Mucosa of stomach (tissue), 1 donor: ENCODE measurements around the gene SERTAD2.

Experiments used
- H3K27me3 ChIP-seq: one replicate; pipeline ENCODE4 v1.7.0; 2013; ENCODE audit warnings: mild to moderate bottlenecking, low read length; ENCODE audit not compliant: control insufficient read depth, insufficient read depth
- H3K36me3 ChIP-seq: one replicate; pipeline ENCODE4 v1.7.0; 2013; ENCODE audit warnings: low read length; ENCODE audit not compliant: control insufficient read depth, insufficient read depth
- H3K4me1 ChIP-seq: one replicate; pipeline ENCODE4 v1.7.0; 2013; ENCODE audit warnings: mild to moderate bottlenecking, low read length; ENCODE audit not compliant: control insufficient read depth, insufficient read depth
- H3K4me3 ChIP-seq: one replicate; pipeline ENCODE4 v1.7.0; 2013; ENCODE audit warnings: low read length
- H3K9ac ChIP-seq: one replicate; pipeline ENCODE4 v1.7.0; 2013; ENCODE audit warnings: mild to moderate bottlenecking, low read length, moderate library complexity
- H3K9me3 ChIP-seq: one replicate; pipeline ENCODE4 v1.7.0; 2013; ENCODE audit warnings: mild to moderate bottlenecking, low read length, moderate library complexity; ENCODE audit not compliant: control insufficient read depth
- donor health status: Pancreatic carcinoma.

The SERTAD2 gene

GRCh38 chr2:64653109-64654062 is at the start of gene SERTAD2:
TSS of gene SERTAD2 (minus strand) at chr2:64653913. CDS start at chr2:64636871, 17,042 bp downstream.
- Histone ChIP-seq H3K9me3 (no peaks in the 10 kb centered on the region), H3K27me3 (no peaks in the 10 kb centered on the region), H3K9ac (peak within 1 kb of the TSS; percentile 91), H3K36me3 (no peaks in the 10 kb centered on the region), H3K4me1 (peaks cover 42% of the 10 kb centered on the region), H3K4me3 (peak within 1 kb of the TSS; percentile 72)

- no peak overlapping the region for H3K4me3 ChIP-seq
- no peak overlapping the region for H3K9ac ChIP-seq
- no peaks in the 10 kb centered on the region for H3K9me3 ChIP-seq
- H3K36me3 ChIP-seq, result no peaks in the 10 kb centered on the region
- no peaks in the 10 kb centered on the region for H3K4me1 ChIP-seq
- H3K27me3 ChIP-seq, result no peaks in the 10 kb centered on the region
These were observed 46.6 kb upstream of the SERTAD2 start for GRCh38 chr2:64700133-64700809.

- H3K27me3 ChIP-seq, result no peaks in the 10 kb centered on the region
- no peaks in the 10 kb centered on the region for H3K36me3 ChIP-seq
- no peak overlapping the region for H3K9ac ChIP-seq
- no peaks in the 10 kb centered on the region for H3K9me3 ChIP-seq
- H3K4me1 ChIP-seq, result no peaks in the 10 kb centered on the region
- H3K4me3 ChIP-seq, result no peak overlapping the region
These were observed 46.0 kb upstream of the SERTAD2 start for GRCh38 chr2:64699712-64700111.

GRCh38 chr2:64698668-64699444 is 45.1 kb upstream of the SERTAD2 start:
- Histone ChIP-seq H3K9me3 (no peaks in the 10 kb centered on the region), H3K36me3 (no peaks in the 10 kb centered on the region), H3K27me3 (no peaks in the 10 kb centered on the region), H3K4me3 (no peak overlapping the region), H3K4me1 (no peaks in the 10 kb centered on the region), H3K9ac (no peak overlapping the region)

GRCh38 chr2:64698177-64698643 is 44.5 kb upstream of the SERTAD2 start:
- no peaks in the 10 kb centered on the region for H3K4me1 ChIP-seq
- H3K9ac ChIP-seq, result no peak overlapping the region

GRCh38 chr2:64697297-64698176 is 43.8 kb upstream of the SERTAD2 start:
- H3K9me3 ChIP-seq, result no peaks in the 10 kb centered on the region

More at GRCh38 chr2:64698177-64698643, 44.5 kb upstream of the SERTAD2 start:
- H3K4me3 ChIP-seq, result no peak overlapping the region
- H3K9me3 ChIP-seq, result no peaks in the 10 kb centered on the region
- H3K36me3 ChIP-seq, result no peaks in the 10 kb centered on the region
- H3K27me3 ChIP-seq, result no peaks in the 10 kb centered on the region

GRCh38 chr2:64696636-64697035 is 42.9 kb upstream of the SERTAD2 start:
- no peaks in the 10 kb centered on the region for H3K9me3 ChIP-seq
- no peak overlapping the region for H3K9ac ChIP-seq
- no peak overlapping the region for H3K4me3 ChIP-seq
- H3K27me3 ChIP-seq, result no peaks in the 10 kb centered on the region
- H3K4me1 ChIP-seq, result no peaks in the 10 kb centered on the region
- H3K36me3 ChIP-seq, result no peaks in the 10 kb centered on the region

More at GRCh38 chr2:64697297-64698176, 43.8 kb upstream of the SERTAD2 start:
- Histone ChIP-seq H3K4me1 (no peaks in the 10 kb centered on the region), H3K9ac (no peak overlapping the region), H3K4me3 (no peak overlapping the region), H3K27me3 (no peaks in the 10 kb centered on the region), H3K36me3 (no peaks in the 10 kb centered on the region)

GRCh38 chr2:64695721-64696261 is 42.1 kb upstream of the SERTAD2 start:
- no peak overlapping the region for H3K4me3 ChIP-seq

GRCh38 chr2:64692401-64692800 is 38.7 kb upstream of the SERTAD2 start:
- H3K4me3 ChIP-seq, result no peak overlapping the region
- H3K4me1 ChIP-seq, result no peaks in the 10 kb centered on the region
- H3K27me3 ChIP-seq, result no peaks in the 10 kb centered on the region
- no peak overlapping the region for H3K9ac ChIP-seq
- no peaks in the 10 kb centered on the region for H3K36me3 ChIP-seq
- no peaks in the 10 kb centered on the region for H3K9me3 ChIP-seq

More at GRCh38 chr2:64695721-64696261, 42.1 kb upstream of the SERTAD2 start:
- Histone ChIP-seq H3K36me3 (no peaks in the 10 kb centered on the region), H3K9me3 (no peaks in the 10 kb centered on the region), H3K27me3 (no peaks in the 10 kb centered on the region), H3K4me1 (no peaks in the 10 kb centered on the region), H3K9ac (no peak overlapping the region)

- H3K4me3 ChIP-seq, result no peak overlapping the region
- no peak overlapping the region for H3K9ac ChIP-seq
- H3K27me3 ChIP-seq, result no peaks in the 10 kb centered on the region
- no peaks in the 10 kb centered on the region for H3K36me3 ChIP-seq
- no peaks in the 10 kb centered on the region for H3K9me3 ChIP-seq
- no peaks in the 10 kb centered on the region for H3K4me1 ChIP-seq
These were observed 35.2 kb upstream of the SERTAD2 start for GRCh38 chr2:64688909-64689308.
